Cardiac muscle cell (in vitro differentiated cells and primary cell): ENCODE data around the gene LTF. TPM values are rescaled to one million over a fixed set of nuclear protein-coding genes. Genes with fewer than 3 reads are reported as not detected.

ENCODE experiments used
- DNase-seq, 2 donors: peaks; one replicate each; pipeline versions ENCODE4 v3.0.0 to v3.0.0-alpha.2; 2010 to 2017; ENCODE audit warnings: low read depth in 1 of 2, low spot score in 1 of 2
- H3K27ac ChIP-seq: fragments of 200-600 bp; sonication (generic); 2 replicates; pipeline ENCODE4 v1.5.1; 2016
- H3K27me3 ChIP-seq: fragments of 200-600 bp; sonication (generic); 2 replicates; pipeline ENCODE4 v1.6.0; 2016; ENCODE audit warnings: control low read depth
- H3K36me3 ChIP-seq: fragments of 200-600 bp; sonication (generic); 2 replicates; pipeline ENCODE4 v1.5.1; 2016; ENCODE audit warnings: control low read depth
- H3K4me1 ChIP-seq: fragments of 200-600 bp; sonication (generic); 2 replicates; pipeline ENCODE4 v1.8.1; 2017; ENCODE audit warnings: low read depth, mild to moderate bottlenecking, mixed run types
- H3K4me3 ChIP-seq: fragments of 200-600 bp; sonication (generic); 2 replicates; pipeline ENCODE4 v1.5.1; 2016; ENCODE audit warnings: mild to moderate bottlenecking
- H3K9me3 ChIP-seq: fragments of 200-600 bp; sonication (generic); 2 replicates; pipeline ENCODE4 v1.5.1; 2017; ENCODE audit warnings: low read depth, mild to moderate bottlenecking, control low read depth
- polyA plus RNA-seq: library from polyadenylated mRNA; unstranded; fragments of >200 nt; fragmentation: Nextera tagmentation; extraction: Ambion mirVana; gene quantifications from 2 replicates; pipeline ENCODE4 v1.2.1, GENCODE V29; 2016
- total RNA-seq: library from RNA; depleted of rRNA; stranded (reverse); fragments of >200 nt; gene quantifications from 2 replicates; pipeline ENCODE4 v1.2.3, GENCODE V29; 2016
- TF ChIP-seq, protein P1 (sequence below): IDR thresholded peaks from 2 replicates; pipeline ENCODE4 v1.5.1; 2012; ENCODE audit warnings: low read depth, mild to moderate bottlenecking, low read length

LTF gene
- total and polyA plus RNA-seq, 2 experiments from 2014 or later = not detected

GRCh38 chr3:46460051-46460450 is 4.7 kb downstream of the LTF start:
- Histone ChIP-seq H3K4me3 (no peak overlapping the region), H3K9me3 (no peaks in the 10 kb centered on the region), H3K4me1 (no peaks in the 10 kb centered on the region), H3K27me3 (peaks cover 28% of the 10 kb centered on the region), H3K27ac (no peak overlapping the region), H3K36me3 (no peaks in the 10 kb centered on the region)
- DNase-seq = no peak
- TF ChIP-seq, protein P1, sequence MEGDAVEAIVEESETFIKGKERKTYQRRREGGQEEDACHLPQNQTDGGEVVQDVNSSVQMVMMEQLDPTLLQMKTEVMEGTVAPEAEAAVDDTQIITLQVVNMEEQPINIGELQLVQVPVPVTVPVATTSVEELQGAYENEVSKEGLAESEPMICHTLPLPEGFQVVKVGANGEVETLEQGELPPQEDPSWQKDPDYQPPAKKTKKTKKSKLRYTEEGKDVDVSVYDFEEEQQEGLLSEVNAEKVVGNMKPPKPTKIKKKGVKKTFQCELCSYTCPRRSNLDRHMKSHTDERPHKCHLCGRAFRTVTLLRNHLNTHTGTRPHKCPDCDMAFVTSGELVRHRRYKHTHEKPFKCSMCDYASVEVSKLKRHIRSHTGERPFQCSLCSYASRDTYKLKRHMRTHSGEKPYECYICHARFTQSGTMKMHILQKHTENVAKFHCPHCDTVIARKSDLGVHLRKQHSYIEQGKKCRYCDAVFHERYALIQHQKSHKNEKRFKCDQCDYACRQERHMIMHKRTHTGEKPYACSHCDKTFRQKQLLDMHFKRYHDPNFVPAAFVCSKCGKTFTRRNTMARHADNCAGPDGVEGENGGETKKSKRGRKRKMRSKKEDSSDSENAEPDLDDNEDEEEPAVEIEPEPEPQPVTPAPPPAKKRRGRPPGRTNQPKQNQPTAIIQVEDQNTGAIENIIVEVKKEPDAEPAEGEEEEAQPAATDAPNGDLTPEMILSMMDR = no peak

DNA sequence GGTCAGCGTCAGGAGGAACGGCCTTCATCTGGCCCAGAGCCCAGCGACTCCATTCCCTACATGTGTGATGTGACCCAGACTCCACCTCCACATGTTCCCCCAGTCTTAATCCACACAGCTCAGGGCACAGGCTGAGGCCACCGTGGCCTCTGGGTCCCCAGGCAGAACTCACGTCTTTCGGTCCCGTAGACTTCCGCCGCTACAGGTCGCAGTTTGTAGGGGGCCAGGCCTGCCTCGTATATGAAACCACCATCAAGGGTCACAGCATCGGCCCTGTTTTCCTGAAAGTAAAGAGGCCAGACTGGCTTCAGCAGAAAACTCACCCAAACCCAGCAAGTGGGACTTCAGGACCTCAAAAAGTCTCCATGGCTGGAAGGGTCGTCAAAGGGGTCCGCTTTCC is 8.6 kb downstream of the LTF start:
- TF ChIP-seq, protein P1 = no peak
- H3K27me3 ChIP-seq = no peaks in the 10 kb centered on the region
- H3K4me3 ChIP-seq = no peak overlapping the region
- no peak overlapping the region for H3K27ac ChIP-seq
- no peaks in the 10 kb centered on the region for H3K36me3 ChIP-seq
- DNase-seq = no peak
- no peaks in the 10 kb centered on the region for H3K4me1 ChIP-seq
- H3K9me3 ChIP-seq = no peaks in the 10 kb centered on the region

DNA sequence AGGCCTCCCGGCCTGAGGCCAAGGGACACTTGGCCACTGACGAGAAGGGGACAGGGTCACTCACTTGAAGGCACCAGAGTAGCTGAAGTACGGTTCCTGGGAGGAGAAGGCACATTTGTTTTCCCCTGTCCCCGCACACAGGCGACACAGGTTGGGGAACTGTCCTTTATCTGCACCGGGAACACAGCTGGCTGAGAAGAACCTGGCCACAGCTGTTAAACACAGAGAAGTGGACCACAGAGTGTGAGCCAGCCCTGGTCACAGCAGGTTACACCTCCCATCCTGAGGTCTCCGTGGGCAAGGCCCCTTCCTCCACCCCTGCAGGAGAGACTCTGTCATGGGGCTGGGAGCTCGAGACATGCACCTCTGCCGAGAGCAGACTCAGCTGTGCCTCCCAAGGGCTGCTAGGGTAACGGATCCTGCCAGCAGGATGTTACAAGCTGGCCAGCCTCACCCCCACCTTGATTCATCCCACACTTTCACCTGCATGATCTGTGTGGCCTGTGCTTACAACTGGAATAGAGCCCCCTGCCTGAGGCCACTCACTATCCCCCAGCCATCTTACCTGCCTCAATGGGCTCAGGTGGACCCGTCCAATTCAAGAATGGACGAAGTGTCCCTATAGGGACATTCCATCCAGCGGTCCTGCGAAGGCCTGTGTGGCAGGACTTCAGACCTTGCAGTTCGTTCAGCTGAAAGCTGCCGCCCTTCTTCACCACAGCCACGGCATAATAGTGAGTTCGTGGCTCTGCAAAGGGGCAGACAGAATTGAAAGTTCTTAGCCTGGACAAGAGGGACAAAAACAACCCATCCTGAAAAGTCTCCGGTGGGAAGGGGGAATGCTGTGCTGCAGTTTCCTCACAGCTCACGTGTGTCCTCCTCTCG is 9.2 kb downstream of the LTF start:
- H3K27ac ChIP-seq = no peak overlapping the region
- no peaks in the 10 kb centered on the region for H3K27me3 ChIP-seq
- H3K4me3 ChIP-seq = no peak overlapping the region
- no peak for DNase-seq
- no peaks in the 10 kb centered on the region for H3K36me3 ChIP-seq
- H3K4me1 ChIP-seq = peaks cover 5% of the 10 kb centered on the region
- TF ChIP-seq, protein P1 = no peak
- no peaks in the 10 kb centered on the region for H3K9me3 ChIP-seq

- no peaks in the 10 kb centered on the region for H3K9me3 ChIP-seq
- peaks cover 6% of the 10 kb centered on the region for H3K4me1 ChIP-seq
- DNase-seq = no peak
- H3K27me3 ChIP-seq = no peaks in the 10 kb centered on the region
- H3K27ac ChIP-seq = no peak overlapping the region
- no peak overlapping the region for H3K4me3 ChIP-seq
- H3K36me3 ChIP-seq = no peaks in the 10 kb centered on the region
- TF ChIP-seq, protein P1 = no peak
Measured at GRCh38 chr3:46454606-46455005, 10.1 kb downstream of the LTF start.

- no peak overlapping the region for H3K4me3 ChIP-seq
- TF ChIP-seq, protein P1 = no peak
- H3K27me3 ChIP-seq = no peaks in the 10 kb centered on the region
- H3K36me3 ChIP-seq = no peaks in the 10 kb centered on the region
- DNase-seq = no peak
- H3K27ac ChIP-seq = no peak overlapping the region
- peaks cover 6% of the 10 kb centered on the region for H3K4me1 ChIP-seq
- no peaks in the 10 kb centered on the region for H3K9me3 ChIP-seq
Measured at GRCh38 chr3:46454209-46454595, 10.5 kb downstream of the LTF start.
